H1 (cell line): ENCODE measurements around the gene SCARB2. TPM values are rescaled to one million over a fixed set of nuclear protein-coding genes. Genes with fewer than 3 reads are reported as not detected.

Source experiments
- SIRT6 ChIP-seq: IDR thresholded peaks from one replicate; pipeline ENCODE4 v1.7.1; 2012; ENCODE audit warnings: low read length, inconsistent platforms
- TEAD4 ChIP-seq: IDR thresholded peaks from 2 replicates; pipeline ENCODE4 v1.6.1; 2012; ENCODE audit warnings: low read depth, low read length, inconsistent platforms, mixed read lengths
- YY1 ChIP-seq: IDR thresholded peaks from 2 replicates; pipeline ENCODE4 v1.6.1; 2011; ENCODE audit warnings: low read depth, mild to moderate bottlenecking, low read length
- polyA plus RNA-seq, 7 experiments: library from polyadenylated mRNA; depleted of rRNA in 3 of 7; stranded (reverse) in 5 of 7; unstranded in 2 of 7; fragments of >200 nt in 5 of 7; fragments of 200-250 nt in 2 of 7; gene quantifications; 1 replicate in 5 of 7; 2 replicates in 1 of 7; 4 replicates in 1 of 7; pipeline versions ENCODE4 v1.2.1 to v1.2.3, GENCODE V29; 2011 to 2013; ENCODE audit warnings: missing spikeins in 2 of 7, mixed read lengths in 2 of 7
- total RNA-seq: library from RNA; stranded (reverse); fragmentation: NEBNext Ultra II Directional; extraction: Animal tissue kit (Norgen Biotek cat#: 25700); gene quantifications from 2 replicates; pipeline ENCODE4 v1.2.1, GENCODE V29; 2021
- TF ChIP-seq, protein P1 (sequence below): IDR thresholded peaks from 2 replicates; pipeline ENCODE4 v1.6.1; 2011; ENCODE audit warnings: low read length, improper control_type of control experiment

SCARB2 gene
- total and polyA plus RNA-seq, 2 of the 8 experiments (the other 6 are each of a cell fraction or from before 2014, with no cell fraction given) = 18.5 to 35.7 TPM

DNA sequence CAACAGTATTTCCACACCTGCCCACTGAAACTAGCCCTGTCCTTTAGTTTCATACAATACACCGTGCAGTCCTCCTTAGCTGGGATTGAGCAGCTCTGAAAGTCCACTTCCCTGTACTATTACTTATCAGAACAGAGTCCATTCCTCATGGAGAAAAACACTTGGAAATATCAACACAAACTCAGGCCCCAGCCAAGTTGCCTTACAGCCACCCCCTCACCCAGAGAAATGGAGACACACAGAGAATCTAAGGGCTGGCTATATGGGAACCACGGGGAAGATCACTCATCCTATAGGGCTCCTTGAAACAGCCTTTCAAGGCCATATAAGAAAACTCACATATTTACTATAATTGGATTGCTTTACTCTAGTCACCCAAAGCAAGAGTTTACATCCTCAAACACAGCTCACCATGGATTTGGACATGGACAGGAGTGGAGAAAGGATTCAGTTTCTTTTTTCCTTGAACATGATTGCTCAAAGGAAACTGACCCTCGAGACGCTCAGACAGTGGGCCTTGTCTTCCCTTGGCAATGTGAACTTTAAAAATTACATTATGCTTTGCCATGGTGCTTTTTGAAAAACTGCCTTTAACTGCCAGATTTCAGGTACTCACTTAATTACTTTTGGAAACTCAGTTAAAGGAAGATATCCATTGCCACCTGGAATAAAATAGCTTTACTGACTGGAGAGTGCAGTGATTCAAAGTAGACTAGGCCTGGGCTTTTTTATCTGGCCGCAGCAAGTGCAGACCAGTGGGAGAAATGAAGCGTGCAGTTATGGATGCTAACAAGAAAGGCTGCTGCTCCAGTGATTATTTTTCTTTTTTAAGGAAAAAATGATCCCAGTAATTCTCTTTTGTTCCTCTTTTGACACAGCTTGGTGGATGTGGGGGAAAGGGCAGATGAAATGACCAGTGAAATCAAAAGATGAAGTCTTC, 1.6 kb downstream of the SCARB2 start (continued):
- TF ChIP-seq, protein P1, sequence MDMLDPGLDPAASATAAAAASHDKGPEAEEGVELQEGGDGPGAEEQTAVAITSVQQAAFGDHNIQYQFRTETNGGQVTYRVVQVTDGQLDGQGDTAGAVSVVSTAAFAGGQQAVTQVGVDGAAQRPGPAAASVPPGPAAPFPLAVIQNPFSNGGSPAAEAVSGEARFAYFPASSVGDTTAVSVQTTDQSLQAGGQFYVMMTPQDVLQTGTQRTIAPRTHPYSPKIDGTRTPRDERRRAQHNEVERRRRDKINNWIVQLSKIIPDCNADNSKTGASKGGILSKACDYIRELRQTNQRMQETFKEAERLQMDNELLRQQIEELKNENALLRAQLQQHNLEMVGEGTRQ = no peak
- no peak for TF ChIP-seq TEAD4
- TF ChIP-seq YY1 = no peak
- TF ChIP-seq SIRT6 = no peak
